Hematopoietic multipotent progenitor cell treated with erythropoietin and hydrocortisone succinate and interleukin-3 and kit ligand, for 15 days (in vitro differentiated cells): ENCODE data around the gene EIF6.
"Not testable (repeated sequence)": the region's sequence is repeated elsewhere in the genome, so short reads cannot be mapped to it uniquely, and the experiment has no call there.

Experiments used
- DNase-seq: peaks from one replicate; pipeline ENCODE4 v3.0.0-alpha.2; 2015; ENCODE audit warnings: low spot score

EIF6 gene

GRCh38 chr20:35254448-35254999, 30.0 kb downstream of the EIF6 start:
- no peak for DNase-seq

GRCh38 chr20:35253010-35253409, 31.6 kb downstream of the EIF6 start:
- DNase-seq, result no peak

DNA sequence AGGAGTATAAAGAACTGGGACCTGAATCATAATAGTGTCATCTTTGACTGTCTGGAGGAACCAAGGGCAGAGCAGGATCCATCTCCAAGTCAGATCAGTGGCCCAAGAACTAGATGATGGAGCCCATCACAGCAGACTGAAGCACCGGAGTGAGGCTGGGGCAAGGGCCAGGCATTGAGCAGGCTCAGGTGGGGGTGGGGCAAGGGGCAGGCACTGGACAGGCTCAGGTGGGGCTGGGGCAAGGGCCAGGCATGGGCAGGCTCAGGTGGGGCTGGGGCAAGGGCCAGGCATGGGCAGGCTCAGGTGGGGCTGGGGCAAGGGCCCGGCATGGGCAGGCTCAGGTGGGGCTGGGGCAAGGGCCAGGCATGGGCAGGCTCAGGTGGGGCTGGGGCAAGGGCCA, 32.0 kb downstream of the EIF6 start:
- DNase-seq, result not testable (repeated sequence)

GRCh38 chr20:35252037-35252461, 32.5 kb downstream of the EIF6 start:
- DNase-seq, result no peak

DNA sequence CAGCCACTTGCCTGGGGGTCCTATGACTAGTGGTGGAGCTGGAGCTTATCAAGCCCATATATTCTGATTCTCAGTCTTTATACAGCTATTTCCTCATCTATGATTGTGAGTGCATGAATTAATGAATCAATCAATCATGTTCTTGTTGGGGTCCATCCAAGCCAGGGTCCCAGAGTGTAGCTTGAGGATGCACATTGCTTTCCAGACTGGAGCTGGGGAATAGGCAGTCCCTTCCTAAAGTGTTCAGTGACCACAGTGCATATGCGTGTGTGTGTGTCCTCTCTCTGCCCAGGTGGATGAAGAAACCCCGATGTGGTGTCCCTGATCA, 33.0 kb downstream of the EIF6 start:
- DNase-seq, result no peak

DNA sequence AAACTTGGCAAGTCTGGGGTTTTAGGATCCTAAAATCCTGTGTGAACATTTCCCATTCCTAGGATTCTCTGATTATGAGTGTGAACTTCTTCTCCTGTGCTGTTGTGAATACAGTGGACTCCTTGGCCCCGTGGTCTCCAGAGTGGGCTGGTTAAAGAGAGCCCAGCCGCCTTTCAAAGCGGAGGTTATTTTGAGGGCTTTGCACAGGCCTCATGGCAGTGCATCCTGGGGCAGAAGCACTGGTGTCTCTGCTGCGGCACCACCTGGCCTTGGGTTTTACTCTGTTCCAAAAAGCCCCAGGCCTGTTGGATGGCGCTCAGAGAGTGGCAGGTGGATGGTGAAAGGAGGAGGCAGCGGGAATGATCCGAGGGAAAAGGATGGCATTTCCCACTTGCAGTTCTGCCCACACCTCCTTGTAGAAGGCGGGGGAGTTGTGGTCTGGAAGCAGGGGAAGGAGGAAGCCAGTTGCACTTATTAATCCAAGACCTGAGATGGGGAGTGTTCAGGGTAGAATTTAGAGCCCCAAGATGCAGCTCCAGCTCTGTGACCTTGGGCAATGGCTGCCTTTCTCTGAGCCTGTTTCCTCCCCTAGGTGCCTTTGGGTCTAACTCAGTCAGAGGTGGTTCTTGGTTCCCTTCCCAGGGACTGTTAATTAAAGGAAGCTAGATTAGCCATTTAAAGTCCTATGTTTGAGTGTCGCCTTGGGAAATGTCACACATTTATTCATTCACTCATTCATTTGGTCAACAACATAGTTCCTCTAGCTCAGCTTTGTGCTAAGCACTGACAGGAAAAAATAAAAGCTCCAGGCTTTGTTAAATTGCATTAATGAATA, 35.7 kb downstream of the EIF6 start:
- no peak for DNase-seq

GRCh38 chr20:35246723-35247122, 37.8 kb downstream of the EIF6 start:
- no peak for DNase-seq

DNA sequence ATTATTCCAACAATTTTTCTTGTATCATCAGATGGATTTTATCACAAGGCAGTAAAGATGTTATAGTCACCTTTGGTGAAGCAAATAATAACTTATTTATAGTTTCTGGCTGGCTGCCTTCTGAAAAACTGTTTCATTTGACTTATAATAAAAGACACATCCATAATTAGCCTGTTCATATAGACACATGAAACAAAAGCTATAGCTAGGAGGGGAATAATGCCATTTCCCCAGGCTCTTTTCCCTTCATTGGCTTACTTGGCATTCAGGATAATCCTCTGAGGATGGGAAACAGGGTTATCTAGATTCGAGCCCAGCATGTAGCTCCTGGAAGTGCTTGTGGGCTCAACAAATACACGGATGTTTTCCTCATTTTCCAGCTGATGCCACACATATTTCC, 40.6 kb downstream of the EIF6 start:
- DNase-seq, result no peak

DNA sequence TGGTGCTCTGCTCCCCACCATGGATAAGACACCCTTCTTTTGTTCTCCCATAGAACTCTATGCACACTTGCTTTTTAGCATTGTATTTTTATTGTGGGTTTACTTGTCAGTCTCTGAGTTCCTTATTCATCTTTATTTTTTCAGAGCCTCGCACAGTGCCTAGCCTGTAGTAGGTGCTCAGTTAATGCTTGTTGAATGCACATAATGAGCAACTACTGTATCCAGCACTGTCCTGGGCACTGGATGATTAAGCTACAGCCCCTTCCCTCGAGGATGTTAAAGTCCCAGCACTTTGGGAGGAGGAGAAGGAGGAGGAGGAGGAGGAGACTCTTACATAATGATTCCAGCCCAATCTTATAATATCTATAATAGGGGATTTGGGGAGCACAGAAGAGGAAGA, 41.3 kb downstream of the EIF6 start:
- DNase-seq, result no peak

DNA sequence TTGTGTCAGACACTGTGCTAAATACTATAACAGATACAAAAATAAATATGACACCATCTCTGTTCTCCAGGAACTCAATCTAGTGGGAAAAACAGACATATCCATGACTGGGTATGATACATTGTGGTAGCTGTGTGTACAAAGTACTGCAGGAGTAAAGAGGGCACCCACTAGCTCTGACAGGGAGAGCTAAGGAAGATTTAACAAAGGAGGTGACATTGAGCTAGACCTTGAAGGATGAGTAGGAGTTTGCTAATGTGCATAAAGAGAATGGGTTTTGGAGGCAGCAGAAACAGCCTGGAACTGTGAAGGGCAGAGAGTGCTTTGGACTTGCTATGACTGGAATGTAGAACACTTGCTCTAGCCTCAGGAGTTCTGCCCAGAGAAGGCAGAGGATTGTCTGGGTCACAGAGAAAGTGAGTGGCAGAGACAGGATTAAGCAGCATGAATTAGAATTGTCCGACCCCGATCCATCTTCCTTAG, 43.7 kb downstream of the EIF6 start:
- DNase-seq, result no peak

- no peak for DNase-seq
These were observed 44.3 kb downstream of the EIF6 start for GRCh38 chr20:35240083-35240810.

DNA sequence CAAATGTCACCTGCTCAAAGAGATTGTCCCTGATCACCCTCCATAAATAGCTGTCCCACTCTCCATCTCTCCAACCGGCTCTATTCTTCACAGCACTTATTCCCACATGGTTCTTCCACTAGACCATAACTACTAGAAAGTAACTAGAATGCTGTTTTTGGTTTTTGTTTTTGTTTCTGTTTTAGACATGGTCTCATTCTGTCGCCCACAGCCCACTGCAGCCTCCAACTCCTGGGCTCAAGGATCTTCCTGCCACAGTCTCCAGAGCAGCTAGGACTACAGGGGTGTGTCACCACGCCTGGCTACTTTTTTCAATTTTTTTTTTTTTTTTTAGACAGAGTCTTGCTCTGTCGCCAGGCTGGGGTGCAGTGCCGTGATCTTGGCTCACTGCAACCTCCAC, 45.8 kb downstream of the EIF6 start:
- DNase-seq, result no peak

DNA sequence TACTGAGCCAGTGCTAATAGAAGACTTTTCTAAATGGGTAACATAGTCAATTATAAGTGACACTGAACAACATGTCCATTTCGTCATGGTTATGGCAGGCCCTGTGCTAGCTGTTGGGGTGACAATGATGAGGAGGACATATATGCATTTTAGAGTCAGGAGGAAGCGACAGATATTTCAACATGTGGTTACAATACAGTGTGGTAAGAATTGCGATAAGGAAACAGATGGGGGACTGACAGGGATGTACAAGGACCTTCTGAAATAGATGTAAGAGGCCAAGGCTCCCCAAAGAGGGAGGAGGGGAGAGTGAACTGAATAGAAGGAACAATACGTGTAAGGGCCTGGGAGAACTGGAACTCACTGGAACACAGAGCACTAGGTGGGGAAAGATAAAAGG, 46.4 kb downstream of the EIF6 start:
- no peak for DNase-seq

DNA sequence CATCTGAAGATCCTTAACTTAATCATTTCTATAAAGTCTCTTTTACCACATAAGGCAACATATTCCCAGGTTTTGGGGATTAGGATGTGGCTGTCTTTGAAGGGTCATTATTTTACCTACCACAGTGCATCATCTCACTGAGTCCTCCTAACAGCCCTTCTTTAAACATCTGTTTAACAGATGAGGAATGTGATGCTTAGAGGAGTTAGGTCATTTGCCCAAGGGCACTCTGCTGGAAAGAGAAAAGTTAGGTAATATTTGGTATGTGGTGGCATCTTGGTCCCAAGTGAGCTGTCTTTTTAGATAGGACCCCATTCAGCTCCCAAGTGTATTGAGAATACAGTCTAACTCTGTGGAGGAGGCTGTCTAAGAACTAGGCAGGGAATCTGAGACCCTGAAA, 47.1 kb downstream of the EIF6 start:
- DNase-seq, result no peak

DNA sequence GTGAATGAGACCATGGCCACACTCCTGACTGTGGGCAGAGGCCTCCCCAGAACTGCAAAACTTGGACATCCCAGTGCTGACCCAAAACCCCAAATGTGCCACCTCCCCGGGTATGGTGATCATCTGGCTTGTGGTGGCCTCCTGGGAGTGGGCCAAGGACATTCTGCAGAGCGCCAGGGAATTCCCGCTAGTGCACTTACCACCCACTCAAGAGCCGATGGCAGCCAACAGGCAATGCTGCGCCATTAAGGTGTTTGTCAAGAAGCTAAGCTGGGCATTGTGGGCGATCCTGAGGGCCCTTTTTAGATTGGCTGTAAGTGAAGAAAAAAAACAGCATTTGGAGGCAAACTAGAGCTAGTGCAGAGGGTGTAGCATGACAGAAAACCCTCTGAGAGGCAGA, 48.7 kb downstream of the EIF6 start:
- no peak for DNase-seq

- DNase-seq, result no peak
These were observed 52.0 kb downstream of the EIF6 start for GRCh38 chr20:35232575-35232974.
